ENCODE measurements around the gene CCDC177.

GRCh38 chr14:69531135-69531534 is 43.5 kb downstream of the CCDC177 start:
- TF ChIP-seq, protein P1, sequence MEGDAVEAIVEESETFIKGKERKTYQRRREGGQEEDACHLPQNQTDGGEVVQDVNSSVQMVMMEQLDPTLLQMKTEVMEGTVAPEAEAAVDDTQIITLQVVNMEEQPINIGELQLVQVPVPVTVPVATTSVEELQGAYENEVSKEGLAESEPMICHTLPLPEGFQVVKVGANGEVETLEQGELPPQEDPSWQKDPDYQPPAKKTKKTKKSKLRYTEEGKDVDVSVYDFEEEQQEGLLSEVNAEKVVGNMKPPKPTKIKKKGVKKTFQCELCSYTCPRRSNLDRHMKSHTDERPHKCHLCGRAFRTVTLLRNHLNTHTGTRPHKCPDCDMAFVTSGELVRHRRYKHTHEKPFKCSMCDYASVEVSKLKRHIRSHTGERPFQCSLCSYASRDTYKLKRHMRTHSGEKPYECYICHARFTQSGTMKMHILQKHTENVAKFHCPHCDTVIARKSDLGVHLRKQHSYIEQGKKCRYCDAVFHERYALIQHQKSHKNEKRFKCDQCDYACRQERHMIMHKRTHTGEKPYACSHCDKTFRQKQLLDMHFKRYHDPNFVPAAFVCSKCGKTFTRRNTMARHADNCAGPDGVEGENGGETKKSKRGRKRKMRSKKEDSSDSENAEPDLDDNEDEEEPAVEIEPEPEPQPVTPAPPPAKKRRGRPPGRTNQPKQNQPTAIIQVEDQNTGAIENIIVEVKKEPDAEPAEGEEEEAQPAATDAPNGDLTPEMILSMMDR (optimal IDR thresholded peaks at IDR 0.05 in 1 of 3, IDR thresholded peaks at IDR 0.05 in 1 of 3, conservative IDR thresholded peaks at IDR 0.05 in 1 of 3; ENCODE audit: extremely low read depth in 1 of 3, insufficient read depth in 2 of 3, low read length in 3 of 3), result no peak
- TF ChIP-seq EZH2 (IDR thresholded peaks at IDR 0.05; ENCODE audit: low read length), result no peak

All from keratinocyte (primary cell).